ENCODE data around the gene CDC5L. TPM values are rescaled to one million over a fixed set of nuclear protein-coding genes. Genes with fewer than 3 reads are reported as not detected.

Gene CDC5L
- total and polyA plus RNA-seq, 2 of the 13 experiments (the other 11 are each of a cell fraction or from before 2014, with no cell fraction given): 11.0 to 34.2 TPM

DNA sequence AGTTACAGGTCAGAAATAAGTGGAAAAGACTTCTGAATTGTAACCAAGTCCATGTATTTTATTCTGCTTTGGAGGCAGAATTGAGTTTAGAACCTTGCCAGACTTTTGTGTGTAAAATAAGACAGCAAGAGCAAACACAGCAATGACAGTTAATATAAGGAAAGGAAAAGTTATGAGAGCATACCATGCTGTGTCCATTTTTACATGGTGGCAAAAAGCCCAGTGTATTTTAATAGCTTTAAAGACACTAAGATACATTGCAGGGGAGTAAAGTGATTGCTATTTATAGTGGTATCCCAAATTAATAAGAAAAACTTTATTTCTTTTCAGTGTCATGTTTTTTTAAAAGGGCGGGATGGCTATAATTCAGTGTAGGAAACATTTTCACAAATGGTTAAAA lies 45.2 kb downstream of the CDC5L start:
- Histone ChIP-seq H3K27me3 (ENCODE audit: control insufficient read depth in 1 of 2, insufficient read depth in 2 of 2, low read length in 2 of 2) (no peaks in the 10 kb centered on the region), H4K20me1 (ENCODE audit: insufficient read depth, low read length) (peaks cover 12% of the 10 kb centered on the region), H3K27ac (ENCODE audit: extremely low read length, insufficient read depth, low read length) (no peak overlapping the region), H3K4me1 (ENCODE audit: insufficient read depth, low read length) (no peaks in the 10 kb centered on the region), H3K36me3 (replicated peaks in 1 of 2; ENCODE audit: control insufficient read depth in 1 of 2, insufficient read depth in 2 of 2, low read length in 2 of 2) (peaks cover 14 to 50% of the 10 kb centered on the region in 2 experiments), H2AFZ (ENCODE audit: low read length) (no peak overlapping the region), H3K9me3 (ENCODE audit: low read length) (no peaks in the 10 kb centered on the region), H3K4me2 (ENCODE audit: low read depth, low read length) (no peak overlapping the region), H3K79me2 (ENCODE audit: insufficient read depth, low read length) (no peaks in the 10 kb centered on the region), H3K4me3 (replicated peaks in 1 of 3; ENCODE audit: insufficient read depth in 1 of 3, low read depth in 2 of 3, low read length in 3 of 3) (no peak overlapping the region), H3K9ac (ENCODE audit: insufficient read depth, low read depth, low read length) (no peak overlapping the region)
- DNase-seq (ENCODE audit: low spot score) (no peak), ATAC-seq (no peak), FAIRE-seq (no peak)
- CTCF ChIA-PET (ENCODE audit: low intra/inter-chr PET ratio, low total read pairs): no interaction called here
- in situ Hi-C loops (cut with HindIII; ENCODE audit: extremely low pct_ligation_motif_present, low pct_unique_long_range_greater_than_20kb) (no loop called here), intact Hi-C loops (cut with micrococcal nuclease; ENCODE audit: unreplicated experiment) (no loop called here)
- no peak for TF ChIP-seq ZSCAN20 (CRISPR knock-in tag; IDR thresholded peaks at IDR 0.05; ENCODE audit: borderline replicate concordance)
- TF ChIP-seq, protein P1, sequence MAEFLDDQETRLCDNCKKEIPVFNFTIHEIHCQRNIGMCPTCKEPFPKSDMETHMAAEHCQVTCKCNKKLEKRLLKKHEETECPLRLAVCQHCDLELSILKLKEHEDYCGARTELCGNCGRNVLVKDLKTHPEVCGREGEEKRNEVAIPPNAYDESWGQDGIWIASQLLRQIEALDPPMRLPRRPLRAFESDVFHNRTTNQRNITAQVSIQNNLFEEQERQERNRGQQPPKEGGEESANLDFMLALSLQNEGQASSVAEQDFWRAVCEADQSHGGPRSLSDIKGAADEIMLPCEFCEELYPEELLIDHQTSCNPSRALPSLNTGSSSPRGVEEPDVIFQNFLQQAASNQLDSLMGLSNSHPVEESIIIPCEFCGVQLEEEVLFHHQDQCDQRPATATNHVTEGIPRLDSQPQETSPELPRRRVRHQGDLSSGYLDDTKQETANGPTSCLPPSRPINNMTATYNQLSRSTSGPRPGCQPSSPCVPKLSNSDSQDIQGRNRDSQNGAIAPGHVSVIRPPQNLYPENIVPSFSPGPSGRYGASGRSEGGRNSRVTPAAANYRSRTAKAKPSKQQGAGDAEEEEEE (CRISPR knock-in tag; IDR thresholded peaks at IDR 0.05; ENCODE audit: borderline replicate concordance): no peak
- WGBS (ENCODE audit: low lambda C conversion rate): 98% methylated on average over 1 of the region's 1 CpG
- no TSS peak for BruUV-seq (replicated peaks)
- POLR2A ChIA-PET: no interaction called here

DNA sequence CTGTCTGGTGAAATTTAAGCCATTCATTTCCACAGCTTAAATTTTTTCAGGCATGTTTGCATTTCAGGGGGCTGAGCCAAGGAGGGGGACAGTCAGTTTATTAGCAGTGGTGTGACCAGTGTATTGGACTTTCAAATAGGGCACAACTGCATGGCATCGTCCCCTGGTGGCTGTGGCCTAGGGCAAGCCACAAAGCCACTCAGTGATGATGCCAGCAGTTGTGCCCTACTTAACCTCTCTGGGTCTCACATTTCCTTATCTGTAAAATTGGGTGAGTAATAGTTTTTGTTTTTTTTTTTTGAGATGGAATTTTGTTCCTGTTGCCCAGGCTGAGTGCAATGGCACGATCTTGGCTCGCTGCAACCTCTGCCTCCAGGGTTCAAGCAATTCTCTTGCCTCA lies 48.0 kb downstream of the CDC5L start:
- Histone ChIP-seq H3K27me3 (ENCODE audit: control insufficient read depth in 1 of 2, insufficient read depth in 2 of 2, low read length in 2 of 2) (no peaks in the 10 kb centered on the region), H2AFZ (ENCODE audit: low read length) (no peak overlapping the region), H3K4me2 (ENCODE audit: low read depth, low read length) (no peak overlapping the region), H3K36me3 (replicated peaks in 1 of 2; ENCODE audit: control insufficient read depth in 1 of 2, insufficient read depth in 2 of 2, low read length in 2 of 2) (peaks cover 15 to 42% of the 10 kb centered on the region in 2 experiments), H3K79me2 (ENCODE audit: insufficient read depth, low read length) (no peaks in the 10 kb centered on the region), H4K20me1 (ENCODE audit: insufficient read depth, low read length) (peaks cover 13% of the 10 kb centered on the region), H3K27ac (ENCODE audit: extremely low read length, insufficient read depth, low read length) (no peak overlapping the region), H3K9me3 (ENCODE audit: low read length) (no peaks in the 10 kb centered on the region), H3K4me1 (ENCODE audit: insufficient read depth, low read length) (no peaks in the 10 kb centered on the region), H3K9ac (ENCODE audit: insufficient read depth, low read depth, low read length) (no peak overlapping the region), H3K4me3 (replicated peaks in 1 of 3; ENCODE audit: insufficient read depth in 1 of 3, low read depth in 2 of 3, low read length in 3 of 3) (no peak overlapping the region)
- FAIRE-seq (no peak), DNase-seq (ENCODE audit: low spot score) (no peak), ATAC-seq (no peak)
- in situ Hi-C loops (cut with HindIII; ENCODE audit: extremely low pct_ligation_motif_present, low pct_unique_long_range_greater_than_20kb): no loop called here
- intact Hi-C loops (cut with micrococcal nuclease; ENCODE audit: unreplicated experiment): no loop called here
- ChIA-PET CTCF (ENCODE audit: low intra/inter-chr PET ratio, low total read pairs) (no interaction called here), POLR2A (no interaction called here)
- WGBS (ENCODE audit: low lambda C conversion rate): 97% methylated on average over 3 of the region's 3 CpGs
- BruUV-seq (replicated peaks): no TSS peak
- TF ChIP-seq ZNF674 (CRISPR knock-in tag; IDR thresholded peaks at IDR 0.05; ENCODE audit: low read depth) (no peak), ZNF337 (CRISPR knock-in tag; IDR thresholded peaks at IDR 0.05; ENCODE audit: borderline replicate concordance, low read depth) (no peak), JUND (CRISPR knock-in tag; IDR thresholded peaks at IDR 0.05) (no peak), EEA1 (CRISPR knock-in tag; IDR thresholded peaks at IDR 0.05; ENCODE audit: borderline replicate concordance) (no peak), MAFK (conservative IDR thresholded peaks at IDR 0.05 in 1 of 2, IDR thresholded peaks at IDR 0.05 in 1 of 2; ENCODE audit: low read length in 2 of 2) (no peak), ZNF567 (CRISPR knock-in tag; IDR thresholded peaks at IDR 0.05; ENCODE audit: borderline replicate concordance) (no peak), ZNF883 (CRISPR knock-in tag; IDR thresholded peaks at IDR 0.05; ENCODE audit: not compliant biosample characterization) (no peak), ZNF660 (CRISPR knock-in tag; IDR thresholded peaks at IDR 0.05; ENCODE audit: borderline replicate concordance, low read depth) (no peak), ZNF713 (CRISPR knock-in tag; IDR thresholded peaks at IDR 0.05) (no peak), ZC3H4 (CRISPR knock-in tag; IDR thresholded peaks at IDR 0.05; ENCODE audit: borderline replicate concordance) (no peak)
- TF ChIP-seq, protein P2, sequence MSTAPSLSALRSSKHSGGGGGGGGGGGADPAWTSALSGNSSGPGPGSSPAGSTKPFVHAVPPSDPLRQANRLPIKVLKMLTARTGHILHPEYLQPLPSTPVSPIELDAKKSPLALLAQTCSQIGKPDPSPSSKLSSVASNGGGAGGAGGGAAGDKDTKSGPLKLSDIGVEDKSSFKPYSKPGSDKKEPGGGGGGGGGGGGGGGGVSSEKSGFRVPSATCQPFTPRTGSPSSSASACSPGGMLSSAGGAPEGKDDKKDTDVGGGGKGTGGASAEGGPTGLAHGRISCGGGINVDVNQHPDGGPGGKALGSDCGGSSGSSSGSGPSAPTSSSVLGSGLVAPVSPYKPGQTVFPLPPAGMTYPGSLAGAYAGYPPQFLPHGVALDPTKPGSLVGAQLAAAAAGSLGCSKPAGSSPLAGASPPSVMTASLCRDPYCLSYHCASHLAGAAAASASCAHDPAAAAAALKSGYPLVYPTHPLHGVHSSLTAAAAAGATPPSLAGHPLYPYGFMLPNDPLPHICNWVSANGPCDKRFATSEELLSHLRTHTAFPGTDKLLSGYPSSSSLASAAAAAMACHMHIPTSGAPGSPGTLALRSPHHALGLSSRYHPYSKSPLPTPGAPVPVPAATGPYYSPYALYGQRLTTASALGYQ (CRISPR knock-in tag; IDR thresholded peaks at IDR 0.05): no peak
- TF ChIP-seq, protein P3, sequence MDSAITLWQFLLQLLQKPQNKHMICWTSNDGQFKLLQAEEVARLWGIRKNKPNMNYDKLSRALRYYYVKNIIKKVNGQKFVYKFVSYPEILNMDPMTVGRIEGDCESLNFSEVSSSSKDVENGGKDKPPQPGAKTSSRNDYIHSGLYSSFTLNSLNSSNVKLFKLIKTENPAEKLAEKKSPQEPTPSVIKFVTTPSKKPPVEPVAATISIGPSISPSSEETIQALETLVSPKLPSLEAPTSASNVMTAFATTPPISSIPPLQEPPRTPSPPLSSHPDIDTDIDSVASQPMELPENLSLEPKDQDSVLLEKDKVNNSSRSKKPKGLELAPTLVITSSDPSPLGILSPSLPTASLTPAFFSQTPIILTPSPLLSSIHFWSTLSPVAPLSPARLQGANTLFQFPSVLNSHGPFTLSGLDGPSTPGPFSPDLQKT (CRISPR knock-in tag; IDR thresholded peaks at IDR 0.05; ENCODE audit: borderline replicate concordance): no peak
